Suppressor macrophage treated with lipopolysaccharide for 1 hour (primary cell): Measurements from ENCODE around the gene KHDRBS1.
"Not testable (repeated sequence)": the region's sequence is repeated elsewhere in the genome, so short reads cannot be mapped to it uniquely, and the experiment has no call there.

ENCODE experiments used
- DNase-seq, 3 donors: peaks; one replicate each; pipeline ENCODE4 v3.0.0-alpha.2; 2020 to 2022

Gene KHDRBS1

GRCh38 chr1:32014199-32014947 is 705 bp downstream of the KHDRBS1 start:
- DNase-seq = peak; percentile 66 to 81 (median 74)

DNA sequence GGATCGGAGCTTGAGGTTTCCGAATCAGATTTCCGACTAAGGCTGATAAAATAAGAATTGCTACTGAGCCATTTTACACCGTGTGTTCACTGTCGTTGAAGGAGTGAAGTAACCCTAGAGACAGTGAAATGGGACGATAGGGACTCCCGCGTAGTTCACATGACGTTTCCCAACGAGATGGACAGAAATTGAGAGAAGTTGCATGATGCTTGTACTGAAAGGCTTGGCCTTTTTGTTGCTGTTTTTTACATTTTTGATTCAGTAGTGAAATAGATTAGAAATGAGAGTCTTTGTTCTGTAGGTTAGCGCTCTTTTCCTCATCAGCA is 1.2 kb downstream of the KHDRBS1 start:
- DNase-seq = peak in 1 of 3 donors; percentile 36

DNA sequence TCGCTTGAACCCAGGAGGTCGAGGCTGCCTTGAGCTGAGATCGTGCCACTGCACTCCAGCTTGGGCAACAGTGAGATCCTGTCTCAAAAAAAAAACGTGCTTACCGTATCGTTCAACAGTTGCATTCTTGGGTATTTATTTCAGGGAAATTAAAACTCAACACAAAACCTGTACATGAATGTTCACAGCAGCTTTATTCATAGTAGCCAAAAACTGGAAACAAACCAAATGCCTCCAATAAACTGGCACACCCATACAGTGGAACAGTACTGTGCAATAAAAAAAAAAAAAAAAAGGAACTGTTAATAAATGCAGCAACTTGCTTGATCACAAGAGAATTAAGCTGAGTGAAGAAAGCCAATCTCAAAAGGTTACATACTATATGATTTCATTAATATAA is 6.7 kb downstream of the KHDRBS1 start:
- DNase-seq = peak in 2 of 3 donors; percentile 25 to 30

DNA sequence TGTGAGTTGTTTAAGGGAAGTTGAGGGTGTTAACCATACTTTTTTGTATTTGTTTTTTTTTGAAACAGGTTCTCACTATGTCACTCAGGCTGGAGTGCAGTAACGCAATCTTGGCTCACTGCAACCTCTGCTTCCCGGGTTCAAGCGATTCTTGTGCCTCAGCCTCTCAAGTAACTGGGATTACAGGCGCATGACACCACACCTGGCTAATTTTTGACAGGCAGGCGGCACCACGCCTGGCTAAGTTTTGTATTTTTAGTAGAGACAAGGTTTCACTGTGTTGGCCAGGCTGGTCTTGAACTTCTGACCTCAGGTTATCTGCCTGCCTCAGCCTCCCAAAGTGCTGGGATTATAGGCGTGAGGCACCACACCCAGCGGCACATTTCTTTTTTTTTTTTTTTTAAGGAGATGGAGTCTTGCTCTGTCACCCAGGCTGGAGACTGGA is 7.9 kb downstream of the KHDRBS1 start:
- DNase-seq = not testable (repeated sequence)

- no peak for DNase-seq
Observed at GRCh38 chr1:32023351-32023750, 9.7 kb downstream of the KHDRBS1 start.

GRCh38 chr1:32025515-32025914 is 11.8 kb downstream of the KHDRBS1 start:
- DNase-seq = no peak

- no peak for DNase-seq
Observed at GRCh38 chr1:32028746-32029145, 15.1 kb downstream of the KHDRBS1 start.

GRCh38 chr1:32031578-32032274 is 18.1 kb downstream of the KHDRBS1 start:
- DNase-seq = no peak

- DNase-seq = no peak
Observed at GRCh38 chr1:32032275-32032615, 18.6 kb downstream of the KHDRBS1 start.

GRCh38 chr1:32035119-32035518 is 21.5 kb downstream of the KHDRBS1 start:
- DNase-seq = no peak

- no peak for DNase-seq
Observed at GRCh38 chr1:32040711-32041110, 27.0 kb downstream of the KHDRBS1 start.

- no peak for DNase-seq
Observed at GRCh38 chr1:32042330-32042729, 28.7 kb downstream of the KHDRBS1 start.

- DNase-seq = no peak
Observed at GRCh38 chr1:32044234-32044633, 30.6 kb downstream of the KHDRBS1 start.

DNA sequence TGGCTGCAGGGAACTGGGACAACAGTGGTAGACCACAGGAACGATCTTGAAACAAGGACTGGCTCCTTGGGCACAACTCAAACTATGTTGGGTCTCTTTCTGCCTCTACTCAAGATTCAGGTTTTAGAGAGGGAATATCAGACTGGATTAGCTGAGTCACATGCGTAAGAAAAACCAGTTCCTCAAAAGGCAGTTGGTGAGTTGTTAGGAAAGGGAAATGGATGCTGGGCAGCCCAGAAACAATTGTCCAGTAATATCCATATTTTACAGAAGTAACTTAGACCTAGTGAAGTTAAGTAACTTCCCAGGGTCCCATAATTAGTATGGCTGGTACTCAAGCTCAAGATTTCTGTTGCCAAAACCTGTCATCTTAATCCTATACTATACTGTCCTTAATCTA is 32.1 kb downstream of the KHDRBS1 start:
- peak; percentile 75 to 90 (median 89) for DNase-seq

- DNase-seq = no peak
Observed at GRCh38 chr1:32047701-32048100, 34.0 kb downstream of the KHDRBS1 start.

- no peak for DNase-seq
Observed at GRCh38 chr1:32048440-32048839, 34.8 kb downstream of the KHDRBS1 start.

DNA sequence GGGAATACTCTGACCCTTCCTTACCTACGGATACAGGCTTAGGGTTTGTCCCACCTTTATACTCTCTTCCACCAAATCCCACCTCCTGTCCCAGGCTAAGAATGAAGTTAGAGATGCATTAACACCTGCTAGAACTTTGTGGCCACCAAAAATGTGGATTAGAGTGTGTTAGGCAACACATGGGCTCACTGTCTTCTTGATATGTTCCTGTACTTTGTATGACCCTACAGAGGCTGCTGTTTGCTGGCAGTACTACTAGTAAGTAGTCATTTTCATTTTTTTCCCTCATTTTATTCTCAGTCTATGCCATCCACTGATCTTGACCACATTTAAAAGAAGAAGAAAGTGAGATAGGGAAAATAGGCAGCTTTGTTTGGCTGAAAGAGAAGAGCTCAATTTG is 38.0 kb downstream of the KHDRBS1 start:
- DNase-seq = no peak

DNA sequence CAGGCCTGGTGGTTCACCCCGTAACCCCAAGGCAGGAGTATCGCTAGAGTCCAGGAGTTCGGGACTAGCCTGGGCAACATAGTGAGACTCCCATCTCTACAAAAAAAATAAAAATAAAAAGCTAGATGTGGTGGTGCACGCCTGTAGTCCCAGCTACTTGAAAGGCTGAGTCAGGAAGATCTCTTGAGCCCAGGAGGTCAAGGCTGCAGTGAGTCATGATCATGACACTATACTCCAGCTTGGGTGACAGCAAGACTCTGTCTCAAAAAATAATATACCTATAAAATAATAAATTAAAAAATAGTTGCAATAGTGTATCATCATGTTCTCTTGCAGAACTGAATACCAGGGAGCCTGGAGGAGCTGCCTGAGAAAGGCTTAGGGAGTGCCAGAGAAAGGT is 39.2 kb downstream of the KHDRBS1 start:
- DNase-seq = peak in 2 of 3 donors; percentile 17 to 45

- DNase-seq = no peak
Observed at GRCh38 chr1:32055416-32055815, 41.7 kb downstream of the KHDRBS1 start.

DNA sequence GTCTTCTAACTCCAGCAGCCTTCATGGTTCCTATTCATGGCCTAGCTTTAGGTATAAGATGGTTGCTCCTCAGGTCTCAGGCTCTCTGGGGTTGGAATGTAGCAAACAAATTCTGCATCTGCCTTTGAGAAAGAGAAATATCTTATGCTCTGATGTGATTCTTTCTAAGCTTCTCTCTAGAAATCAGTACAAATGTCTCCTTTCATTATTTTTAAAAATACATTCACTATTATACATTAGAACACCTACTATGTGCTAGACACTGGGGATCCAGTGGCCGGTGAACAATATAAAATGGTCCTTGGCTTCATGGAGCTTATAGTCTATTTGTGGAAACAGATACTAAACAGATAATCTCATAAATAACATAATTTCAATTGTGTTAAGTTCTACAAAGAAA is 42.9 kb downstream of the KHDRBS1 start:
- no peak for DNase-seq

- DNase-seq = no peak
Observed at GRCh38 chr1:32060914-32061313, 47.2 kb downstream of the KHDRBS1 start.

DNA sequence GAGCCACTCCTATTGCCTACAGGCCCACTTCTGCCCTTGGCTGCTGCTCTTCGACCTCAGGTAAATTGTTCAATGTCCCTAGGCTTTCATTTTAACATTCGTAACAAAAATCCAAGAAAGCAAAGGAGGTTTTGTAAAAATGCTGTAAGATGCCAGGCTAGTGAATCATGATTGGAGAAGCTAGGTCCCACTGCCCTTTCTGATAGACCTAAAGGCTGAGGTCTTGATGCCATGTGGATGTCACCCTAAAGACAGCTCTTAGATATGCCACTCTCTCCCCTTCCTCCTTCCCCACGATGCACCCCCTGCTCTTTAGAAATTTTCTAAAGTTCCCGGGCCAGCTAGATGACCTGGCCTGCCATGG is 49.2 kb downstream of the KHDRBS1 start:
- no peak for DNase-seq

DNA sequence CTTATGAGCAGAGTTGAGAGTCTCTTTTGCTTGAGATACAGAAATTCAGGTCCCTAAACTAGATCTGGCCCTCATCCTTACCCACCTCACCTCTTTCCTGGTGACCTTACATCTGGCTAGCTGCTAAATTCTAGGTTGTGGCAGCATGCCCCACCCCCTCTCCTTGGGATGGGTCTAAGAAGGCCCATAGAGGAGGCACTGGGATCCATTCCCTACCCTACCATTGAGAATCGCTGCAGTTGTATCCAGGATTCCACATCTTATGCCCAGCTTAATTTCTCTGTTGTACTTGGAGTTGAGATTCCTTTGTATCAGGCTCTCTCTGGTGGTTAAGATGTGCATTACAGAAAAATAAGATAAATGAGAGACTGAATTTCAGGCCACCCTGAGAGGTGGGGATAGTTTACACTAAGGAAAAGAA is 49.6 kb downstream of the KHDRBS1 start:
- peak; percentile 35 to 62 (median 55) for DNase-seq

- DNase-seq = not testable (repeated sequence)
Observed at GRCh38 chr1:32065613-32066488, 52.2 kb downstream of the KHDRBS1 start.
